HG03139 (cell line): ENCODE data around the gene PDILT.

Experiments
- ATAC-seq: cut with Tn5 transposase; IDR thresholded peaks from one replicate; pipeline ENCODE4 v1.9.1; 2021; ENCODE audit not compliant: unreplicated experiment

Gene PDILT

DNA sequence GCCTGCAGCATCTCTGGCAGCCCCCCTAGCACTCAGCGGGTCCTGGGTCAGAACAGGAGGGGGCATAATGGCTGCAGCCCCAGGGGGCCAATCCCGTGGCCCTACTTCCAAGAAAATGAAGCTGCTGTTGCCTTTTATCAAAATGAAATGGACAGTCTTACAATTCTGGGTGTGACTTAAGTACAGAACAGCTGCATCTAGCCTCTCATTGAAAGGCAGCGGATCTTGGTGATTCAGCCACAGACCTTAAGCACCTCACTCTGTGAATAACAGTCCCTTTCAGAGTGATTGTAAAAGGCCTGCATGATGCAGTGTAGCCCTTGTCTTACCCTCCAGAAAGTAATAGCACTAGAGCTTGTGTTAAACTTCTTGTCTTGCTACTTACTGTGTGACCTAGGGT, 40.5 kb downstream of the PDILT start:
- no peak for ATAC-seq

- no peak for ATAC-seq
Observed at GRCh38 chr16:20363191-20363590, 41.3 kb downstream of the PDILT start.

GRCh38 chr16:20359997-20360396, 44.5 kb downstream of the PDILT start:
- no peak for ATAC-seq

GRCh38 chr16:20355114-20355782, 49.3 kb downstream of the PDILT start:
- no peak for ATAC-seq

DNA sequence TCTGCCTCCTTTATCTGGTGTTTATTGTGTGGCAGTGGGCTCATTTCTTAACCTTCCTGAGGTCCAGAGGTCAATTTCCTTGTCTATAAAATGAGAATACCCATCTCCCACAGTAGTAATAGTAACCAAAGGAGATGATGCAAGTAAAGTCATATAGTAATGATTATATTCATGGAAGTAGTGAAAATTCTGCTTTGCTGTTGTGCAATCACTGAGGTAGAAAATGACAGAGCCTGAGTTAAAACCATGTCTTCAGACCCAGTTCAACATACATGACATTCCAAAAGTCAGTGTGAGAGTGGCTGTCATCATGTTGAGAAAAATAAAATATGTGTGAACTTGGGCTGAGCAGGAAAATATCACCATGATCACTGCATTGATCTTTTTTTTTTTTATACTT, 51.2 kb downstream of the PDILT start:
- no peak for ATAC-seq

GRCh38 chr16:20352615-20353014, 51.9 kb downstream of the PDILT start, which contains the start of gene UMOD:
UMOD (minus strand) TSS chr16:20352715; CDS start chr16:20350737, 1,978 bp downstream.
- no peak for ATAC-seq

- ATAC-seq, result no peak
Observed at GRCh38 chr16:20349615-20350014, 54.9 kb downstream of the PDILT start.

GRCh38 chr16:20348365-20349185, 56.0 kb downstream of the PDILT start:
- no peak for ATAC-seq

DNA sequence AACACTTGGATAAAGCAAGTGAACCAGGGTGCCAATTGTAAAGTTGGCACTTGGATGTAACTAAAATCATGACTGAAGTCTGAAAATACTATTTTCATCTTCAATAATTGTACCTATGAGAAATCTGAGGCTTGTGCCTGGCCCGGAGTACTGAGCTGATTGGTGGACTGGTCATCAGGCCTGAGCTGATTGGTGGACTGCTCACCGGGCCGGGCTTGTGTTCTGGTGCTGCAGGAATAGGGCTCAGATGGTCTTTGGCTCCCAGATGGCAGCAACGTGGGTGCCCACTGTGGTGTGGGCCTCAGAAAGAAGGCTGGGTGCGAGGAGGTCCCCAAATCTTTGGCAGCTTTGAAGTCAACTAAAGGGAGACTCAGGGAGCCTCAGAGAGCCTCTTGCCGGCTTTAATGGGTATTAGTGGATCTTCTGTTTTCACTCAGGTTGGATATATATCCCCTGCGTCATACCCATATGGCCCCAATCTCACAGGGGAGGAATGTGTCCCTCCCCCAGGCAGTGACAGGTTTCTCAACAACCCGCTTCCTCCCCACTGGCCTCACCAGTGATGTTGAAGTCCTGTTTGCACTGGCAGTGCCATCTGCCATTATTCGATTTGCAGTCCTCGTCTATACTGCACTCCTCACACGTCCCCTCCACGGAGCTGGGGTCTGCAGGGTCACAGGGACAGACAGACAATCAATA, 56.7 kb downstream of the PDILT start:
- ATAC-seq, result no peak

DNA sequence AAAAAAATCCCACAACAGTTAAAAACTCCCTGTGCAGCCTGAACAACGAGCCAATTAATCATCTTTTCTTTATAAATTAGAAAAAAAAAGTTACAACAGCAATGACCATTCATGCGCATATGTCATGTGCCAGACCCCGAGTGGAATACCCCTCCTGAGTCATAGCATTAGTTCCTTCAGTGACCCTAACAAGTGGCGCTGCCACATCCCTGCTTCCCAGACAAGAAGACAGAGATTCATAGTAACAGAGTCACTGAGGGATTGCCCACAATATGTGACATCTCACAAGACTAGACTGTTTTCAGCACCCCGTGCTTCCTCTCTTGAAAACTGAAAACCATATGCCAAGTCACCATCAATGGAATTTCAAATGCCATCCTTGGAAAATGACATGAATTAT, 59.9 kb downstream of the PDILT start:
- ATAC-seq, result no peak

DNA sequence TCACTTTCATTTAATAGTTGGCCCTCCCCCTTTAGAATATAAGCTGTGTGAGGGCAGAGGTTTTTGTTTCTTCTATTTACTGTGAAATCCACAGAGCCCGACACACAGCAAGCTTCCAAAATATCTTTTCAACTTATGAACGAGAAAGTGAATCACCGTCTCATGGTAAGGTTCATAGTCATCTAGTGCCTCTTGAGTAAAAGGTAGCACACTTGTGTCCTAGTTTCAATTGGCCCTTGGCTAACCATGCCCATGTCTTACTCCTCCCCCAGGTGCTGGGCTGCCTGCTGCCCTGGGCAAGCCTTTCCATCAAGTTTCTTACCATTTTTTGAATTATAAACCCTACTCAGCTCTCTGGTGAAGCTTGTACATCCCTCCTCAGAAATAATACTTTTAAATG, 64.8 kb downstream of the PDILT start:
- ATAC-seq, result no peak

DNA sequence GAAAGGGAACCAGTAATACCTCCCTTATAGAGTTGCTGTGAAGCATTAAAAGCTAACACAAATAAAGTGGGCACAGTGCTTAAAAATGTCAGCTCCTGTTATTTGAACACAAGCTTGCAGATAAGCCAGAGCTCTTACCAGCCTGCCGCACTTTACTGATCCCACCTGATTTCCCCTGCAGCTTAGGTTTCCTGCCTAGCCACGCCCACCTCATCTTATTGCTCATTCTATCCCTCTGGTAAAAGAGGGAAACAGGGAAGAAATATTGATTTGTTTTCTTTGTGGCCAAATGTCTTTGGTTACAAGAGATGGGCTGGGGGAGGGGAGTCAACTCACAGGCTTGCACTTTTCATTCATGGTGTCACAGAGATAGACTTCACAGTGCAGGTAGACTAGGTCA, 67.6 kb downstream of the PDILT start:
- no peak for ATAC-seq

DNA sequence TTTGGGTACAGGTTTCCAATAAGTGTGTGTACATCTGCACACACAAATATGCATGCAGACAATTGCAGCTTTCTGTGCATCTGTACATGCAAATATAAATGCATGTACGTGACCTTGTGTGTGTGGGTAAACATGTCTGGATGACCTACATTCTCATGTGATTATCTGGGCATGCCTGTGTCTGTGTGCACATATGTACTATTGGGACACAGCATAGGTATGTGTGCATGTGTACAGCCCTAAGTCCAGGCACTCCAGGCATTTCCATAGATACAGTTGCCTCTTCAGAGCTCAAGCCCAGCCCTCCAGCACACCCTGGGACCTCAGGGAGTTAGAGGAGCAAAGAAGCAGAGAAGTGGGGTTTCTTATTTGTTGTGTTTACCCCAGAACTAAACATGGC, 70.1 kb downstream of the PDILT start:
- ATAC-seq, result no peak

- ATAC-seq, result no peak
Observed at GRCh38 chr16:20333120-20333519, 71.4 kb downstream of the PDILT start.

DNA sequence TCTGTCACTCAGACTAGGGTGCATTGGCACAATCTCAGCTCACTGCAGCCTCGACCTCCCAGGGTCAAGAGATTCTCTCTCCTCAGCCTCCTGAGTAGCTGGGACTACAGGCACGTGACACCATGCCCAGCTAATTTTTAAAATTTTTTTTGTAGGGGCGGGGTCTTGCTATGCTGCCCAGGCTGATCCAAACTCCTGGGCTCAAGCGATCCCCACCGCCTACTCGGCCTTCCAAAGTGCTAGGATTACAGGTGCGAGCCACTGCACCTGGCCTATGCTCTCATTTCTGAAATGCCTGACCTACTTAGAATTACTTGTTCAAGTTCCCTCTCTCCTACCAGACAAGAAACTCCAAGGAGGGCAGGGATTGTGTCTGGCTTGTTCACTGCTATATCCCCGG, 72.1 kb downstream of the PDILT start:
- no peak for ATAC-seq

- no peak for ATAC-seq
Observed at GRCh38 chr16:20331635-20332034, 72.9 kb downstream of the PDILT start.

DNA sequence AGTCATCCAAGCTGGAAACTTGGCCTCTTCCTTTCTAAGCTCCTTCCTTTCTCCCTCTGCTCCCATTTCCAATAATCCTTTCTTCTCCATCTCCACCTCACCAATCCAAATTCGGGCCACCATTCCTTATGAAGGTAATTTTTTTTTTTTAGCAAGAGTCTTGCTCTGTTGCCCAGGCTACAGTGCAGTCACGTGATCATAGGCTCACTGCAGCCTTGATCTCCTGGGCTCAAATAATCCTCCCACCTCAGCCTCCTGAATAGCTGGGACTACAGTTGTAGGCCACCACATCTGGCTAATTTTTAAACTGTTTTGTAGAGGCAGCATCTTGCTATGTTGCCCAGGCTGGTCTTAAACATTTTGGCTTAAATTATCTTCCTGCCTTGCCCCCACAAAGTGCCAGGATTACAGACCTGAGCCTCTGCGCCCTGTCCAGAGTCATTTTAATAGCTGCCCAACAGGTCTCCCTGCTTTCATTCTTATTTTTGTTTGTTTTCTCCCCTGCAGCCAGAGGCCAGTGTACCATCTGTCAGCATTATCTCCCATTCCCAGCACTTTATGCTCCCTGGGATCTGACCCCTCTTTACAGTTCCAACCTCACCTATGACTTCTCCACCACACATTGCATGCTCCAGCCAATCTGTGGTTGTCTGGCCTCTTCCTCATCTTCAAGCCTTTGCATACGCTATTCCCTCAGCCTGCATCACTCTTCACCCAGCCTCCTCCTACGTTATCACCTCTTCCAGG, 75.0 kb downstream of the PDILT start:
- no peak for ATAC-seq

DNA sequence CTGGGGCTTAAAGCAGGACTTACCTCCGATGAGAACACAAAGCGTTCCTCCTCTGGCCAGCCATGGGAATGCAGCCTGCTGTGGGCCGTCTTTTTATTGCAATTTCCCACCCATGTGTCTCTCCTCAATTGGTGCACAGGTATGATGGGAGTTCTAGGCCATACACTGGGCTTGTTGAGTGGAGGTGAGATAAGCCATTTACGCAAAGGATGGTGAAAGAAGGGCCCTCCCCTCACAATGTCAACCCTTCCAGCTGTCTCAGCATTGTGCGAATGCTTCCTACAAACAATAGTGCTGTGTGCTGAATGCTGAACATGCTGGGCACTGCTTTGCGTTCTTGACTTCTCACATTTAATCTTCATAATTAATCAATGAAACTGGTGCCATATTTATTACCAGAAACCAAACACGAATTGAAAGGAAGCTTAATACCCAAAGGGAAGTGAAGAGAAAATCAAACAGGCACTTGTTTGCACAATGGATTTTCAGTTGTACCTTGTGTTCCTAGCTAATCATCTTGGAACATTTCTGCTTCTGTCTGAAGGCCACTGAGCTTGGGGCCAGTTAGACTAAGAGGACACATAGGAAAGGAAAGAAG, 77.0 kb downstream of the PDILT start, which contains the start of gene GP2:
TSS of gene GP2 (minus strand) at position 70 of the 598 bp plus-strand sequence. CDS start 1,082 bp downstream, outside the sequence.
- no peak for ATAC-seq

- ATAC-seq, result no peak
Observed at GRCh38 chr16:20326321-20326720, 78.2 kb downstream of the PDILT start.

DNA sequence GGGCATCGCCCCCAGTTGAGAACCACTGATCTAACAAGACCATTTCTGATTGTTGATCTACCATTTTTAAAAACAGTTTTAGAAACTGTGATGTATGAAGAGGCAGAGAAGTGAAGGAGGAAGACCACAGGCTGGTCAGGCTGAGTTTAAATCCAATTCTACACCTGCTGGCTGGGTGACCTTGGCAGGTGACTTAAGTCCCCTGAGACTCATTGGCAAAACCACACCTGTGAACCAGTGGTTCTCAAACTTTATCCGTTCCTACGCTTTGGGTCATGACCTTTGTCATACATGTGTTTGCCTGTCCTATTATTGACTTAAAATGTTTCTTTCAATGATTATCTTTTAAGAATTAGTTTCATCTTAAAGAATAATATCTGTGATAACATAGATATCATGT, 79.5 kb downstream of the PDILT start:
- no peak for ATAC-seq
